T-helper 2 cell treated with Interferon-gamma antibody and Interleukin-4, amounts not matched to agents 100 ng/mL and 5 ng/mL, for 36 hours (primary cell): ENCODE results near the gene IQUB. TPM values are rescaled to one million over a fixed set of nuclear protein-coding genes. Genes with fewer than 3 reads are reported as not detected.
"Not testable (repeated sequence)": the region's sequence is repeated elsewhere in the genome, so short reads cannot be mapped to it uniquely, and the experiment has no call there.

Source experiments
- intact Hi-C: fragments of 100-400 bp; cut with micrococcal nuclease; formaldehyde crosslinking; loops from one replicate; pipeline ENCODE4 v1.15.1; 2023
- total RNA-seq: library from RNA; stranded (reverse); gene quantifications from 2 replicates; pipeline ENCODE4 v1.2.3, GENCODE V29; 2022

Gene IQUB
- total RNA-seq, 1 donor from 2014 or later, result not detected

- intact Hi-C loops, result no loop called here
These were observed 14.0 kb upstream of the IQUB start for GRCh38 chr7:123548406-123548805.

- intact Hi-C loops, result no loop called here
These were observed 5.5 kb upstream of the IQUB start for GRCh38 chr7:123539871-123540270.

- intact Hi-C loops, result no loop called here
These were observed 4.5 kb upstream of the IQUB start for GRCh38 chr7:123538897-123539296.

- intact Hi-C loops, result no loop called here
These were observed 3.9 kb upstream of the IQUB start for GRCh38 chr7:123538189-123538714.

GRCh38 chr7:123537026-123537642 is 2.7 kb upstream of the IQUB start:
- intact Hi-C loops, result loop anchor here (1.0 kb wide), 1 partner anchor 43 kb away; no protein-coding TSS in a partner anchor

GRCh38 chr7:123535517-123535916 is 1.1 kb upstream of the IQUB start:
- intact Hi-C loops, result loop anchor here (1.0 kb wide), 1 partner anchor 22 kb away; the partner anchor contains the start of gene NDUFA5

- intact Hi-C loops, result loop anchor here (1.0 to 5.0 kb wide), 2 partner anchors 215 to 1393 kb away; partner anchors contain the start of genes POT1 and WASL
These were observed 439 bp downstream of the IQUB start for GRCh38 chr7:123533929-123534382.

GRCh38 chr7:123533553-123533917 is 860 bp downstream of the IQUB start:
- intact Hi-C loops, result loop anchor here (5.0 kb wide), 1 partner anchor 1394 kb away; the partner anchor contains the start of gene POT1

- intact Hi-C loops, result loop anchor here (5.0 kb wide), 1 partner anchor 1394 kb away; the partner anchor contains the start of gene POT1
These were observed 1.4 kb downstream of the IQUB start for GRCh38 chr7:123532788-123533552.

- intact Hi-C loops, result loop anchor here (5.0 kb wide), 1 partner anchor 1395 kb away; the partner anchor contains the start of gene POT1
These were observed 2.1 kb downstream of the IQUB start for GRCh38 chr7:123532343-123532742.

- intact Hi-C loops, result loop anchor here (5.0 kb wide), 1 partner anchor 1397 kb away; the partner anchor contains the start of gene POT1
These were observed 4.3 kb downstream of the IQUB start for GRCh38 chr7:123530035-123530591.

GRCh38 chr7:123528265-123528664 is 6.1 kb downstream of the IQUB start:
- intact Hi-C loops, result no loop called here

GRCh38 chr7:123527712-123528225 is 6.6 kb downstream of the IQUB start:
- intact Hi-C loops, result not testable (repeated sequence)

GRCh38 chr7:123526533-123526932 is 7.9 kb downstream of the IQUB start:
- intact Hi-C loops, result not testable (repeated sequence)

- intact Hi-C loops, result no loop called here
These were observed 12.3 kb downstream of the IQUB start for GRCh38 chr7:123522066-123522465.

GRCh38 chr7:123505221-123505620 is 29.2 kb downstream of the IQUB start:
- intact Hi-C loops, result no loop called here

- intact Hi-C loops, result no loop called here
These were observed 32.2 kb downstream of the IQUB start for GRCh38 chr7:123502201-123502600.

GRCh38 chr7:123500878-123501489 is 33.4 kb downstream of the IQUB start:
- intact Hi-C loops, result no loop called here

- intact Hi-C loops, result loop anchor here (10.0 kb wide), 1 partner anchor 365 kb away; no protein-coding TSS in a partner anchor
These were observed 35.0 kb downstream of the IQUB start for GRCh38 chr7:123499211-123499970.

- intact Hi-C loops, result loop anchor here (10.0 kb wide), 1 partner anchor 366 kb away; no protein-coding TSS in a partner anchor
These were observed 35.8 kb downstream of the IQUB start for GRCh38 chr7:123498601-123499000.
